Ovary (tissue), 9 donors: ENCODE results near the gene MAPKAPK2. TPM values are rescaled to one million over a fixed set of nuclear protein-coding genes. Genes with fewer than 3 reads are reported as not detected.

Experiments used
- DNase-seq, 5 donors: peaks; one replicate each; pipeline ENCODE4 v3.0.0-alpha.2; 2019 to 2020
- H3K27ac ChIP-seq, 2 donors: fragments of 200-600 bp; one replicate each; pipeline versions ENCODE4 v1.5.1 to v1.8.0; 2019 to 2022
- H3K27me3 ChIP-seq: fragments of 200-600 bp; one replicate; pipeline ENCODE4 v1.8.0; 2022
- H3K36me3 ChIP-seq: fragments of 200-600 bp; sonication (generic); one replicate; pipeline ENCODE4 v1.5.1; 2019
- H3K4me1 ChIP-seq: one replicate; pipeline ENCODE4 v1.8.1; 2013; ENCODE audit warnings: mild to moderate bottlenecking, moderate library complexity; ENCODE audit not compliant: insufficient read depth
- H3K4me3 ChIP-seq: fragments of 200-600 bp; sonication (generic); one replicate; pipeline ENCODE4 v1.5.1; 2017
- H3K9me3 ChIP-seq, 2 donors: fragments of 200-600 bp in 1 of 2; sonication (generic) in 1 of 2; one replicate each; pipeline versions ENCODE4 v1.5.1 to v1.8.1; 2013 to 2019; ENCODE audit warnings: mild to moderate bottlenecking in 1 of 2, moderate library complexity in 1 of 2
- EP300 ChIP-seq: sonication (generic); formaldehyde crosslinking; IDR thresholded peaks from one replicate; pipeline ENCODE4 v1.6.1; 2017; ENCODE audit warnings: antibody characterized with exemption
- POLR2A ChIP-seq: fragments of 450-650 bp; IDR thresholded peaks from one replicate; pipeline ENCODE4 v1.6.1; 2017; ENCODE audit warnings: antibody characterized with exemption, mild to moderate bottlenecking, moderate library complexity
- WGBS, 3 donors: extraction: QIAGEN DNeasy Blood & Tissue Kit in 1 of 3; methylation state at CpG; one replicate each; pipeline versions ENCODE4 v1.1.5 to v1.1.7; 2013 to 2017; 5-methylcytosine and 5-hydroxymethylcytosine counted together
- intact Hi-C, 4 donors: fragments of 100-400 bp; cut with DNase I; formaldehyde crosslinking; loops; one replicate each; pipeline versions ENCODE4 v1.11.0 to v1.15.1; 2022 to 2023
- polyA plus RNA-seq, 2 donors: library from polyadenylated mRNA; stranded (reverse); fragments of 200-250 nt in 1 of 2; fragments of 350-450 nt in 1 of 2; fragmentation: Illumina TruSeq in 1 of 2; extraction: RNeasy Lipid Tissue Mini Kit (QIAGEN cat#74804) in 1 of 2; gene quantifications; one replicate each; pipeline ENCODE4 v1.2.3, GENCODE V29; 2013 to 2014
- total RNA-seq, 7 donors: library from RNA; depleted of rRNA in 2 of 7; stranded (reverse); fragments of >200 nt in 2 of 7; fragmentation: NEBNext Ultra II Directional in 3 of 7; extraction: Animal tissue kit (Norgen Biotek cat#: 25700) in 3 of 7; gene quantifications; one replicate each; pipeline versions ENCODE4 v1.1.0 to v1.2.4, GENCODE V29; 2016 to 2023
- TF ChIP-seq, protein P1 (sequence below), 3 donors: fragments of 450-650 bp in 2 of 3; fragments of 200-600 bp in 1 of 3; IDR thresholded peaks; one replicate each; pipeline versions ENCODE4 v1.5.1 to v1.8.0; 2016 to 2022; ENCODE audit warnings: antibody characterized with exemption in 3 of 3, mild to moderate bottlenecking in 1 of 3
- donor health status: DM: no; HTN: no; CAD: no; lungs with moderate emphysema.
- donor health status: DM: no; HTN: no; CAD: no.
- donor health status: Bipolar disorder and iron deficiency.
- donor health status: DM: yes; HTN: yes; CAD: no.
- donor health status: DM: no; HTN: no; CAD: no.
- donor health status: DM: yes; HTN: yes; CAD: no.

MAPKAPK2 gene
- total and polyA plus RNA-seq, 9 donors, result 28.4 to 71.2 (median 64.7) TPM

DNA sequence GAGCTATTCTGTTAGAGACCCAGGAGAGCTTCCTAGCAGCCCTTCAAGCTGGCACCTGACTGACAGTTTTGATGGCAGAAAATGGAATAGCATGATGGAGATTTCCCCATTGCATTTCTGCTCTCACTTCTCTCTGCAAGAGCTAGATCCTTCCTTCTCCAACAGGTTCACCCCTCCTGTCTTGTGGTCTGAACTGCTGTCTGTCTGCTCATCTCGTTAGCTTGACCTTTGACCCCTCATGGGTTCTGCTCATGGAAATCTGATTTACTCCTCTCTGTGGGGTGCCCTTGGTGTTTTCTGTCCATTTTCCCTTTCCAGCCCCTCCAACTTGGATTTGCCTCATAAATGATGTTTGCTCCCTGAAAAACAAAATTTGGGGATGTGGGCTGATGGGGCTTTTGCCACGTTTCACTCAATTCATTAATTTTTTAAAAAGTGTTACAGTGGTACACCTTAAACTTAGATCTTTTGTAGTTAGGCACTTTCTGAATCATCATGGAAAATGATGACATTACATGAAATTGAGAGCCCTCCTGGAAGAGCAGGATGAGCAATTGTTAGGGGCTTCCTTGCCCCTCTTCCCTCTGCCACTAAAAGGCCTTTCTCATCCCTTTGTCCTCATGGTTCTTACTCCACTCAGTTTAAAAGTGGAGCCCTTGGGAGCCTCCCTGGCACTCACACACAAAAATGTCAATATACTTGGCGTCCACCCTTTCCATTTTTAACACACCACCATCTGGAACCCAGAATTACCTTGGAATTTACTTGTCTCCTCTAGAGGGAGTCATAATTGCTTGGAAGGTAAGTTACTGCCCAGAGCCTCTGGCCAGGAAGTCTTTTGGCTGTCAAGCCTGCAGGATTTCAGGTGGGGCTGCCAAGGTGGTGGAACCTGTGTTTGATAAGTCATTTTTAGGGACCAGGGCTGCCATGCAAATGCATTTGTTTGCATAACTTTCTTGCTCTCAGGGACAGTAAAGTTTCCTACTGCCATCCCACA is 54.0 kb downstream of the MAPKAPK2 start:
- TF ChIP-seq EP300 (no peak), POLR2A (no peak)
- TF ChIP-seq, protein P1, sequence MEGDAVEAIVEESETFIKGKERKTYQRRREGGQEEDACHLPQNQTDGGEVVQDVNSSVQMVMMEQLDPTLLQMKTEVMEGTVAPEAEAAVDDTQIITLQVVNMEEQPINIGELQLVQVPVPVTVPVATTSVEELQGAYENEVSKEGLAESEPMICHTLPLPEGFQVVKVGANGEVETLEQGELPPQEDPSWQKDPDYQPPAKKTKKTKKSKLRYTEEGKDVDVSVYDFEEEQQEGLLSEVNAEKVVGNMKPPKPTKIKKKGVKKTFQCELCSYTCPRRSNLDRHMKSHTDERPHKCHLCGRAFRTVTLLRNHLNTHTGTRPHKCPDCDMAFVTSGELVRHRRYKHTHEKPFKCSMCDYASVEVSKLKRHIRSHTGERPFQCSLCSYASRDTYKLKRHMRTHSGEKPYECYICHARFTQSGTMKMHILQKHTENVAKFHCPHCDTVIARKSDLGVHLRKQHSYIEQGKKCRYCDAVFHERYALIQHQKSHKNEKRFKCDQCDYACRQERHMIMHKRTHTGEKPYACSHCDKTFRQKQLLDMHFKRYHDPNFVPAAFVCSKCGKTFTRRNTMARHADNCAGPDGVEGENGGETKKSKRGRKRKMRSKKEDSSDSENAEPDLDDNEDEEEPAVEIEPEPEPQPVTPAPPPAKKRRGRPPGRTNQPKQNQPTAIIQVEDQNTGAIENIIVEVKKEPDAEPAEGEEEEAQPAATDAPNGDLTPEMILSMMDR (IDR thresholded peaks at IDR 0.05), result no peak
- WGBS, 3 donors, result 50 to 60% (median 57%) methylated on average over 3 of the region's 3 CpGs
- no peak for DNase-seq
- intact Hi-C loops, result loop anchor here in 1 of 4 donors (10.0 kb wide), 1 partner anchor 176 kb away; no protein-coding TSS in a partner anchor
- H3K9me3 ChIP-seq, result no peaks in the 10 kb centered on the region
- no peaks in the 10 kb centered on the region for H3K36me3 ChIP-seq
- H3K27ac ChIP-seq, result no peak overlapping the region
- H3K4me1 ChIP-seq, result no peaks in the 10 kb centered on the region
- H3K27me3 ChIP-seq, result no peaks in the 10 kb centered on the region
- no peak overlapping the region for H3K4me3 ChIP-seq

DNA sequence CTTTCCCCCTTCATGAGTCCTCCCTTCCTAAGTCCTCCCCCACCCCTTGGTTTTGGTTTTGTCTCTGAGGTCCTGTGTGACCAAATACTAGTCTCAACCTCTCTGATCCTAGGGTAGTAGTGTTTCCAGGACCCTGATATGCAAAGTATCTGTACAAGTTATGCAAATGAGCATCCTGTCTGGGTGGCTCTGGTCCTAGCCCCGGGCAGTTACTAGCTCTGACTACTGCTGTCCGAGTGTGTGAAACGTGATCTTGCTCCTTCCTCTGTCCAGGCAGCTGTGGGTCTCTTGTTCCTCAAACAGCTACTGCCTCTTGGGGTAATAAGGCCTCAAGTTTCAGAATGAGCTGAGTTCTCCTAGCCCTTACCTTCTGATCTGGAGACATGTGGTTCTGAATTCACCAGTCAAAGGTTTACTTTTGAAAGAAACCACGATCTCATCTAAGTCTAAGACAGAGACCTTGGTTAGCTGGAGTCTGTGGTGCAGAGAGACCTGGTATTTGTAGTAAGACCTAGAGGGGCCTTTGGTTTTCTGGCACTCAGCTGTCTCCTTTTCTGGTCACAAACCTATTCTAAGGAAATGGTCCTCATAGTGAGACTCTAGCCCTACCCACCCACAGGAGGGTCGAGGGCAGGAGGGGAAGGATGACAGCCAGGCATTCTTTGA is 54.8 kb downstream of the MAPKAPK2 start:
- intact Hi-C loops, result loop anchor here in 1 of 4 donors (10.0 kb wide), 1 partner anchor 175 kb away; no protein-coding TSS in a partner anchor
- WGBS, 3 donors, result 46 to 51% (median 50%) methylated on average over 5 of the region's 5 CpGs
- no peaks in the 10 kb centered on the region for H3K36me3 ChIP-seq

DNA sequence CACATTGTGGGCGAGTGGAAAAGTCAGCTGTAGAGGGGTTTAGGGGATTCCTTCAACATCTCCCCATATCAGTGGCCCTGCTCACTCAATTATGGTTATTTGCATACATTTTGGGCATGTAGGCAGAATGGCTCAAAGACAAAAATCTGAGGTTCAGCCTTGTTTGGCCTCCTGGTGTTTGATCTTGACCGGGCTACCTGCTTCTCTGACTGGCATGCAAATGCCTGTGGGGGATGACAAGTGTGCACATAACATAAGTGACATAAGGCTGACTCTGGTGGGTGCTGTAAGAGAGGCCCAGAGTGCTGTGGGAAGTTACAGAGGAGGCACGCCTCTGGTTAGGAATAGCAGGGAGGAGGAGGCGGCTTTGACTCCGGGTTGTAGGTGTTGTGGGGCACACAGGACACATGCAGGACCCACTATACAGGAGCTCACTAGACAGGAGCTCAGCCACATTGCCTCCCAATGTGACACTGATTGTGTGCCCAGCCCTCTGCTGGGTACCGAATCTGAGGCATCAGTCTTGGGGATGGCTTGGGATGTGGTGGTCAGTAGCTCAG is 56.5 kb downstream of the MAPKAPK2 start:
- Histone ChIP-seq H3K27me3 (no peaks in the 10 kb centered on the region), H3K9me3 (no peaks in the 10 kb centered on the region), H3K4me1 (no peaks in the 10 kb centered on the region), H3K4me3 (no peak overlapping the region), H3K27ac (no peak overlapping the region), H3K36me3 (no peaks in the 10 kb centered on the region)
- intact Hi-C loops, result no loop called here
- TF ChIP-seq POLR2A (no peak), EP300 (no peak)
- TF ChIP-seq, protein P1 (IDR thresholded peaks at IDR 0.05), result no peak
- 88 to 92% (median 90%) methylated on average over 6 of the region's 6 CpGs for WGBS, 3 donors
- no peak for DNase-seq

More for the DNA sequence above, 54.8 kb downstream of the MAPKAPK2 start:
- no peaks in the 10 kb centered on the region for H3K9me3 ChIP-seq
- no peak for DNase-seq
- H3K4me1 ChIP-seq, result no peaks in the 10 kb centered on the region
- H3K4me3 ChIP-seq, result no peak overlapping the region
- TF ChIP-seq POLR2A (no peak), EP300 (no peak)
- TF ChIP-seq, protein P1 (IDR thresholded peaks at IDR 0.05), result no peak
- H3K27me3 ChIP-seq, result no peaks in the 10 kb centered on the region
- H3K27ac ChIP-seq, result no peak overlapping the region

DNA sequence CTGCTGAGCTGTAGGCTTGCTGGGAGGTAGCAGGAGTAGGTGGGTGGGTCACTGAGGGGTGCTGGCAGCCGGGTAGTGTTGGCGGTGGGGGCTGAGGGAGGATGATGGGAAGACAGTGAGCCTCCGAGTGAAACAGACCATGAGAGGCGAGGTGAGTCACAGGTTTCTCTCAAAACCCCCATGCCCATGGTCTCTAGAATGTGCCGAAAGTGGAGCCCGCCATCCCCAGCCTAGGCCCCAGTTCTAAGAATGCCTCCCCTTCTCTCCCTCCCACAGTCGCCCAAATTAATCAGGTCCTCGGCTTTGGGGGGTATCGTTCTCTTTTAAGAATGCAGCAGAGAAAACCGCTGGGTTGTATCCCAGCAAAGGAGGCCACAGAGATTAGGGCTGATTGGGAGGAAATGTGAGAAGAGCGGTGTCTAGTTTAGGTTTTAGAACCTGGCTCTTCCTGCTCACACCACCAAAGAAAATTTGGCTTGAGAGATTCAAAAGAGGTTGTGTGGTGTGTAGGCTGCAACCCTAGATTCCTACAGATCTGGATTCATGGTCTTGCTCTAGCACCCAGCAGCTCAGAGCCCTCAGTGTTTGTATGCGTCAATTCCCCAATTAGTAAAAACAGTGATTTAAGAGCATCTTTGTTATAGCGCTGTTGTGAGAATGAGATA is 58.1 kb downstream of the MAPKAPK2 start:
- no peak overlapping the region for H3K27ac ChIP-seq
- no peak for DNase-seq
- no peaks in the 10 kb centered on the region for H3K36me3 ChIP-seq
- H3K9me3 ChIP-seq, result no peaks in the 10 kb centered on the region
- H3K27me3 ChIP-seq, result no peaks in the 10 kb centered on the region
- H3K4me1 ChIP-seq, result no peaks in the 10 kb centered on the region
- 53 to 58% (median 58%) methylated on average over 13 of the region's 13 CpGs for WGBS, 3 donors
- no peak overlapping the region for H3K4me3 ChIP-seq
- TF ChIP-seq, protein P1 (IDR thresholded peaks at IDR 0.05), result no peak
- TF ChIP-seq EP300 (no peak), POLR2A (no peak)
- intact Hi-C loops, result no loop called here
